Measurements from ENCODE around the gene PHETA1.

DNA sequence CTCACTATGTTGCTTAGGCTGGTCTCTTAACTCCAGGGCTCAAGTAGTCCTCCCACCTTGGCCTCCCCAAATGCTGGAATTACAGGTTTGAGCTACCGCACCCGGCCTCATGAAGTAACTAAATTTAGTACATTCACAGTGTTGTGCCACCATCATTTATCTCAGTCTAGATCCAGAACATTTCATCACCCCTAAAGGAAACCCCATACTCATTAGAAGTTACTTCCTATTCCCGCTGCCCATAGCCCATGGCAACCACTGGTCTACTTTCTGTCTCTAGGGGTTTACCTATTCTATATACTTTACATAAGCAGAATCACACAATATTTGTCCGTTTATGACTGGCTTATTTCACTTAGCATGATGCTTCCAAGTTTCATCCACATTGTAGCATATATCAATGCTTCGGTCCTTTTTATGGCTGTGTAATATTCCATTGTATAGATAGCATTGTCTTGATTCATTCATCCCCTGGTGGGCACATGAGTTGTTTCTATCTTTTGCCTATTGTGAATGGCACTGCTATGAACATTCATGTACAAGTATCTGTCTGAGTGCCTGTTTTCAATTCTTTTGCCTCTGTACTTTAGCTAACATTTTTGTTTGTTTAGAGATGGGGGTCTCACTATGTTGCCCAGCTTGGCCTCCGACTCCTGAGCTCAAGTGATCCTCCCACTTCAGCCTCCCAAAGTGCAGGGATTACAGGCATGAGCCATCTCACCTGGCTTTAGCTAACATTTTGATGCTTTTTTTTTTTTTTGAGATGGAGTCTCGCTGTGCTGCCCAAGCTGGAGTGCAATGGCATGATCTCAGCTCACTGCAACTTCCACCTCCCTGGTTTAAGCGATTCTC lies 26.7 kb upstream of the PHETA1 start:
- TF ChIP-seq, protein P1, sequence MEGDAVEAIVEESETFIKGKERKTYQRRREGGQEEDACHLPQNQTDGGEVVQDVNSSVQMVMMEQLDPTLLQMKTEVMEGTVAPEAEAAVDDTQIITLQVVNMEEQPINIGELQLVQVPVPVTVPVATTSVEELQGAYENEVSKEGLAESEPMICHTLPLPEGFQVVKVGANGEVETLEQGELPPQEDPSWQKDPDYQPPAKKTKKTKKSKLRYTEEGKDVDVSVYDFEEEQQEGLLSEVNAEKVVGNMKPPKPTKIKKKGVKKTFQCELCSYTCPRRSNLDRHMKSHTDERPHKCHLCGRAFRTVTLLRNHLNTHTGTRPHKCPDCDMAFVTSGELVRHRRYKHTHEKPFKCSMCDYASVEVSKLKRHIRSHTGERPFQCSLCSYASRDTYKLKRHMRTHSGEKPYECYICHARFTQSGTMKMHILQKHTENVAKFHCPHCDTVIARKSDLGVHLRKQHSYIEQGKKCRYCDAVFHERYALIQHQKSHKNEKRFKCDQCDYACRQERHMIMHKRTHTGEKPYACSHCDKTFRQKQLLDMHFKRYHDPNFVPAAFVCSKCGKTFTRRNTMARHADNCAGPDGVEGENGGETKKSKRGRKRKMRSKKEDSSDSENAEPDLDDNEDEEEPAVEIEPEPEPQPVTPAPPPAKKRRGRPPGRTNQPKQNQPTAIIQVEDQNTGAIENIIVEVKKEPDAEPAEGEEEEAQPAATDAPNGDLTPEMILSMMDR (IDR thresholded peaks at IDR 0.05) = no peak
- no peak for TF ChIP-seq ZFX (IDR thresholded peaks at IDR 0.05; ENCODE audit: borderline replicate concordance)
